Peyer's patch (tissue), 4 donors: ENCODE data around the gene LAMB1.

Source experiments
- POLR2A ChIP-seq, 2 donors: fragments of 450-650 bp; IDR thresholded peaks; one replicate each; pipeline ENCODE4 v1.5.1; 2017; ENCODE audit warnings: antibody characterized with exemption in 2 of 2, mild to moderate bottlenecking in 2 of 2, moderate library complexity in 2 of 2
- TF ChIP-seq, protein P1 (sequence below), 6 experiments: fragments of 450-650 bp in 4 of 6; fragments of 200-600 bp in 2 of 6; sonication (generic) in 1 of 6; IDR thresholded peaks; one replicate each; pipeline ENCODE4 v1.5.1; 2017 to 2019; ENCODE audit warnings: antibody characterized with exemption in 6 of 6, mild to moderate bottlenecking in 3 of 6, moderate library complexity in 1 of 6

DNA sequence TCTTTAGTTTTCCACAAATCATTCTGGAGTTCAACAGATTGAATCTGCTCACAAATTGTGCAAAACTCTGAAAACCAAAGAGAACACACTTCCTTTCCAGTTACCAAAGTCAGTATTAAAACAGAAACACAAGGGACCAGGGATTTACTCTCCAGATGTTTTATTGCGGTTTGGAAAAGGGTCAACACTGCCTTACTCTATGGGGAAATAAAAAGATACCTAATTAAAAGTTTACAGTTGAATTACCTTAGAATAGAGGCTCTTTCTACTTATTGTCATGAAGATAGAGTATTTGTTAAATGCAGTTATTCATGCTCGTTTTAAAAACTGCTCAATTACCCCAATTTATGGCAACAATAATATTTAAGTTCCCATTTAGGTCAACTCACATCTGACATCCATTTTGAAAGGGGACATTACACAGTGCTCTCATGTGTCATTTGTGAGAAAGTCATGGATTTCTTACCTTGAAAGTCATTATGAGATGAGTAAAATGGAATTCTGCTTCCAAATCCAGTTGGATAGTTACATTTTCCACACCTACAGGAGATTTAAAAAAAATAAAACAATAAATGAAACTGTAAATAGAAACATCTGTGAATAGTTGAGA is 8.4 kb downstream of the LAMB1 start:
- TF ChIP-seq, protein P1, sequence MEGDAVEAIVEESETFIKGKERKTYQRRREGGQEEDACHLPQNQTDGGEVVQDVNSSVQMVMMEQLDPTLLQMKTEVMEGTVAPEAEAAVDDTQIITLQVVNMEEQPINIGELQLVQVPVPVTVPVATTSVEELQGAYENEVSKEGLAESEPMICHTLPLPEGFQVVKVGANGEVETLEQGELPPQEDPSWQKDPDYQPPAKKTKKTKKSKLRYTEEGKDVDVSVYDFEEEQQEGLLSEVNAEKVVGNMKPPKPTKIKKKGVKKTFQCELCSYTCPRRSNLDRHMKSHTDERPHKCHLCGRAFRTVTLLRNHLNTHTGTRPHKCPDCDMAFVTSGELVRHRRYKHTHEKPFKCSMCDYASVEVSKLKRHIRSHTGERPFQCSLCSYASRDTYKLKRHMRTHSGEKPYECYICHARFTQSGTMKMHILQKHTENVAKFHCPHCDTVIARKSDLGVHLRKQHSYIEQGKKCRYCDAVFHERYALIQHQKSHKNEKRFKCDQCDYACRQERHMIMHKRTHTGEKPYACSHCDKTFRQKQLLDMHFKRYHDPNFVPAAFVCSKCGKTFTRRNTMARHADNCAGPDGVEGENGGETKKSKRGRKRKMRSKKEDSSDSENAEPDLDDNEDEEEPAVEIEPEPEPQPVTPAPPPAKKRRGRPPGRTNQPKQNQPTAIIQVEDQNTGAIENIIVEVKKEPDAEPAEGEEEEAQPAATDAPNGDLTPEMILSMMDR (IDR thresholded peaks at IDR 0.05): no peak
- no peak for TF ChIP-seq POLR2A (IDR thresholded peaks at IDR 0.05)
